ENCODE data around the gene CEACAM7.
"Not testable (repeated sequence)": the region's sequence is repeated elsewhere in the genome, so short reads cannot be mapped to it uniquely, and the experiment has no call there.

The CEACAM7 gene

DNA sequence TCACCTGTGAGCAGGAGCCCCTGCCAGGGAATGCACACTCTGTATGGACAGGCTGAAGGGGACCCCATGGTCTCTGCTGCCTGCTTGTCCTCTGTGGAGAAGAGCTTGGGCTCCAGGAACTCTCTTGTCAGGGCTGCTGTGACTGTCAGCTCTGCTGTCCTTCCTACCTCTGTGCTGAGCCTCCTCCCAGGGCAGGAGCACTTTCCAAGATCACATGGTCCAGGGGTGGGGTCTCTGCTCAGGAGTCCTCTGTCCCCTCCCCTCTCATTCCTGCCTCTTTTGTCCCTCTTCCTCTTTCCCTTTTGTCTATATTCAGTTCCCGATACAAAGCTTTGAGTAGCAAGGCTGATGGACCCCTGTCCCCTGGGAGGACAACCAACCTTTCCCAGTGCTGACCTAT, at the start of gene CEACAM7:
CEACAM7 (minus strand) TSS at position 173 of the 400 bp plus-strand sequence; CDS start at position 68, 105 bp downstream.
- DNase-seq (ENCODE audit: low spot score), result no peak

- DNase-seq (ENCODE audit: low spot score), result no peak
These were observed 47.1 kb upstream of the CEACAM7 start for GRCh38 chr19:41735071-41735600.

GRCh38 chr19:41734585-41734984, 46.5 kb upstream of the CEACAM7 start:
- no peak for DNase-seq (ENCODE audit: low spot score)

- no peak for DNase-seq (ENCODE audit: low spot score)
These were observed 46.1 kb upstream of the CEACAM7 start for GRCh38 chr19:41734156-41734555.

GRCh38 chr19:41726493-41726892, 38.4 kb upstream of the CEACAM7 start:
- DNase-seq (ENCODE audit: low spot score), result no peak

- DNase-seq (ENCODE audit: low spot score), result no peak
These were observed 32.0 kb upstream of the CEACAM7 start for GRCh38 chr19:41720103-41720502.

DNA sequence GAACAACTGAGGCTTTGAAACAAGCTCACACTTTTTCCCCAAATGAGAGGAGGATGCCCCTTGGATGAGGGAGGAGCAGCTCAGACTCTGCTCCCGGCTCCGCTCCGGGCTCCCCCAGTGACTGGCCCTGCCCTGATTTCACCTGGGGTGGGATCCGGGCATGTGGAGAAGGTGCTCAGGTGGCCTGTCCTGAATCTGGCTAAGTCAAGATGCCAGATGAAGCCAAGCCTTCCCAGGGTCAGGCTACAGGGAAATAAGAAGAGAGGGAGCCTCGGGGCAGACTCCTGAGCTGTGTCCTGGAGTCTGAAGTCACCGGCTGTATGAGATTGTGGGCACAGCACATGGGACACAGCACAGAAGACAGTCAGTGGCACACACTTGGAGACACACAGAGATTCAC, 30.7 kb upstream of the CEACAM7 start:
- DNase-seq (ENCODE audit: low spot score), result no peak

DNA sequence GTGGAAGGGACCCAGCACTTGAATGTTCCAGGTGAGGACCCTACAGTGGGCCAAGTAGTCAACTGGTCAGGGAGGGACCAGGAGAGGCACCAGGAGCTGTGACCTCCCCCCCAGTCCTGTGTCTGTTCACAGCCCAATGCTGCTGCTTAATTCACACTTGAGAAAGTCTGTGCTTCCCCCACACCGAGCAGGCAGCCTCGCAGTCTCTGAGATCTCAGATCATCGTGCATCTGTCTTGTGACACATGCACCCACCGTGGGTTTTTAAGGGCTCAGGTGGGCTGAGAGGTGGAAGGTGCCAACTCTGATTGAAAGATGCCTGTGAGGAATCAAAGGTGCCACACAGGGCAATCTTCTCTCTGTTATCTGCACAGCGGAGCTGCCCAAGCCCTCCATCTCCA, 26.5 kb upstream of the CEACAM7 start:
- DNase-seq (ENCODE audit: low spot score), result no peak

- no peak for DNase-seq (ENCODE audit: low spot score)
These were observed 23.5 kb upstream of the CEACAM7 start for GRCh38 chr19:41711376-41712261.

- DNase-seq (ENCODE audit: low spot score), result no peak
These were observed 22.0 kb upstream of the CEACAM7 start for GRCh38 chr19:41709951-41710645.

GRCh38 chr19:41709516-41709915, 21.4 kb upstream of the CEACAM7 start:
- DNase-seq (ENCODE audit: low spot score), result not testable (repeated sequence)

- no peak for DNase-seq (ENCODE audit: low spot score)
These were observed 20.4 kb upstream of the CEACAM7 start, which contains the start of gene CEACAM5 for GRCh38 chr19:41708481-41708880. CEACAM5 (plus strand) TSS chr19:41708626; CDS start chr19:41708732, 106 bp downstream.

- no peak for DNase-seq (ENCODE audit: low spot score)
These were observed 19.9 kb upstream of the CEACAM7 start for GRCh38 chr19:41707871-41708371.

GRCh38 chr19:41707502-41707812, 19.4 kb upstream of the CEACAM7 start:
- DNase-seq (ENCODE audit: low spot score), result no peak

DNA sequence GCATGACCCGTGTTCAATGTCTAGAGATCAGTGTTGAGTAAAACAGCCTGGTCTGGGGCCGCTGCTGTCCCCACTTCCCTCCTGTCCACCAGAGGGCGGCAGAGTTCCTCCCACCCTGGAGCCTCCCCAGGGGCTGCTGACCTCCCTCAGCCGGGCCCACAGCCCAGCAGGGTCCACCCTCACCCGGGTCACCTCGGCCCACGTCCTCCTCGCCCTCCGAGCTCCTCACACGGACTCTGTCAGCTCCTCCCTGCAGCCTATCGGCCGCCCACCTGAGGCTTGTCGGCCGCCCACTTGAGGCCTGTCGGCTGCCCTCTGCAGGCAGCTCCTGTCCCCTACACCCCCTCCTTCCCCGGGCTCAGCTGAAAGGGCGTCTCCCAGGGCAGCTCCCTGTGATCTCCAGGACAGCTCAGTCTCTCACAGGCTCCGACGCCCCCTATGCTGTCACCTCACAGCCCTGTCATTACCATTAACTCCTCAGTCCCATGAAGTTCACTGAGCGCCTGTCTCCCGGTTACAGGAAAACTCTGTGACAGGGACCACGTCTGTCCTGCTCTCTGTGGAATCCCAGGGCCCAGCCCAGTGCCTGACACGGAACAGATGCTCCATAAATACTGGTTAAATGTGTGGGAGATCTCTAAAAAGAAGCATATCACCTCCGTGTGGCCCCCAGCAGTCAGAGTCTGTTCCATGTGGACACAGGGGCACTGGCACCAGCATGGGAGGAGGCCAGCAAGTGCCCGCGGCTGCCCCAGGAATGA, 18.9 kb upstream of the CEACAM7 start:
- DNase-seq (ENCODE audit: low spot score), result peak; percentile 66

- no peak for DNase-seq (ENCODE audit: low spot score)
These were observed 17.5 kb upstream of the CEACAM7 start for GRCh38 chr19:41705393-41706174.

- no peak for DNase-seq (ENCODE audit: low spot score)
These were observed 15.7 kb upstream of the CEACAM7 start for GRCh38 chr19:41703602-41704293.

DNA sequence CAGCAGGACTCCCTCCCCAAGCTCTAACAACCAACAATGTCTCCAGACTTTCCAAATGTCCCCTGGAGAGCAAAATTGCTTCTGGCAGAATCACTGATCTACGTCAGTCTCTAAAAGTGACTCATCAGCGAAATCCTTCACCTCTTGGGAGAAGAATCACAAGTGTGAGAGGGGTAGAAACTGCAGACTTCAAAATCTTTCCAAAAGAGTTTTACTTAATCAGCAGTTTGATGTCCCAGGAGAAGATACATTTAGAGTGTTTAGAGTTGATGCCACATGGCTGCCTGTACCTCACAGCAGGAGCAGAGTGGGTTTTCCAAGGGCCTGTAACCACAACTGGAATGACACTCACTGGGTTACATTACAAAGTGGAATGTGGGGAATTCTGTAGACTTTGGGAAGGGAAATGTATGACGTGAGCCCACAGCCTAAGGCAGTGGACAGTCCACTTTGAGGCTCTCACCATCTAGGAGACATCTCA, 14.1 kb upstream of the CEACAM7 start:
- DNase-seq (ENCODE audit: low spot score), result no peak

DNA sequence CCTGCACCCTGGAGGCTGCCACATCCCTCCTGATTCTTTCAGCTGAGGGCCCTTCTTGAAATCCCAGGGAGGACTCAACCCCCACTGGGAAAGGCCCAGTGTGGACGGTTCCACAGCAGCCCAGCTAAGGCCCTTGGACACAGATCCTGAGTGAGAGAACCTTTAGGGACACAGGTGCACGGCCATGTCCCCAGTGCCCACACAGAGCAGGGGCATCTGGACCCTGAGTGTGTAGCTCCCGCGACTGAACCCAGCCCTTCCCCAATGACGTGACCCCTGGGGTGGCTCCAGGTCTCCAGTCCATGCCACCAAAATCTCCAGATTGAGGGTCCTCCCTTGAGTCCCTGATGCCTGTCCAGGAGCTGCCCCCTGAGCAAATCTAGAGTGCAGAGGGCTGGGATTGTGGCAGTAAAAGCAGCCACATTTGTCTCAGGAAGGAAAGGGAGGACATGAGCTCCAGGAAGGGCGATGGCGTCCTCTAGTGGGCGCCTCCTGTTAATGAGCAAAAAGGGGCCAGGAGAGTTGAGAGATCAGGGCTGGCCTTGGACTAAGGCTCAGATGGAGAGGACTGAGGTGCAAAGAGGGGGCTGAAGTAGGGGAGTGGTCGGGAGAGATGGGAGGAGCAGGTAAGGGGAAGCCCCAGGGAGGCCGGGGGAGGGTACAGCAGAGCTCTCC, 13.5 kb upstream of the CEACAM7 start:
- DNase-seq (ENCODE audit: low spot score), result no peak
